SK-N-SH (cell line): ENCODE measurements around the gene KMT5C.

Experiments used
- EP300 ChIP-seq, 2 experiments: IDR thresholded peaks; 2 replicates each; pipeline versions ENCODE4 v1.4.0 to v1.6.1; 2012; ENCODE audit warnings: borderline replicate concordance in 1 of 2, low read depth in 1 of 2, low read length in 1 of 2
- NFIC ChIP-seq: IDR thresholded peaks from 2 replicates; pipeline ENCODE4 v1.4.0; 2012; ENCODE audit warnings: borderline replicate concordance
- RXRA ChIP-seq: IDR thresholded peaks from 2 replicates; pipeline ENCODE4 v1.4.0; 2012; ENCODE audit warnings: low read depth, mild to moderate bottlenecking, borderline replicate concordance
- SIN3A ChIP-seq: IDR thresholded peaks from 2 replicates; pipeline ENCODE4 v1.6.1; 2012; ENCODE audit warnings: low read depth, mild to moderate bottlenecking, low read length, moderate library complexity, borderline replicate concordance
- SMC3 ChIP-seq: IDR thresholded peaks from 2 replicates; pipeline ENCODE4 v1.6.1; 2012; ENCODE audit warnings: low read depth, low read length, improper control_type of control experiment
- TAF1 ChIP-seq: IDR thresholded peaks from 2 replicates; pipeline ENCODE4 v1.6.1; 2012; ENCODE audit warnings: low read depth, mild to moderate bottlenecking, low read length, moderate library complexity, borderline replicate concordance
- TF ChIP-seq, protein P1 (sequence below): fragments of 200-600 bp; sonication (generic); IDR thresholded peaks from 2 replicates; pipeline ENCODE4 v1.6.1; 2017; ENCODE audit warnings: antibody characterized with exemption, mild to moderate bottlenecking, moderate library complexity
- TF ChIP-seq, protein P2 (sequence below): IDR thresholded peaks from 2 replicates; pipeline ENCODE4 v1.6.1; 2012; ENCODE audit warnings: mild to moderate bottlenecking, low read depth, low read length, moderate library complexity

DNA sequence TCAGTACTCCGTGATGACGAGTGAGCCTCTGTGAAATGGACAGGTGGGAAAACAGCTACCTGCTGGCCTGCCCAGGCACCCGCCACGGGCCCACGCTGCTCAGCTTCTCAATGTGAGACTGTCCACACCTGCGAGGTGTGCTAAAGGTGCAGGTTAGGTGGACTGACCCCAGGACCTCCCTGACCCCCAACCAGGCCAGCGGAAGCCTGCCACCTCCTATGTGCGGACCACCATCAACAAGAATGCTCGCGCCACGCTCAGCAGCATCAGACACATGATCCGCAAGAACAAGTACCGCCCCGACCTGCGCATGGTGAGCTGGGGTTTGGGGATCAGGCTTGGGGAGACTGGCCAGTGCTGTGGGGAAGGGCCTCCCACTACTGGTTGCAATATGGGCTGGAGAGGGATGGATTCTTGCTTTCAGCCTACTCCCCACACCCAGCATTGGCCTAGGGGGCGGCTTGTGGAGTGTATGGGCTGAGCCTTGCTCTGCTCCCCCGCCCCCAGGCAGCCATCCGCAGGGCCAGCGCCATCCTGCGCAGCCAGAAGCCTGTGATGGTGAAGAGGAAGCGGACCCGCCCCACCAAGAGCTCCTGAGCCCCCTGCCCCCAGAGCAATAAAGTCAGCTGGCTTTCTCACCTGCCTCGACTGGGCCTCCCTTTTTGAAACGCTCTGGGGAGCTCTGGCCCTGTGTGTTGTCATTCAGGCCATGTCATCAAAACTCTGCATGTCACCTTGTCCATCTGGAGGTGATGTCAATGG, 48.2 kb downstream of the KMT5C start:
- TF ChIP-seq EP300 (IDR thresholded peaks at IDR 0.05; ENCODE audit: borderline replicate concordance in 1 of 2, low read depth in 1 of 2, low read length in 1 of 2): no peak
- TF ChIP-seq, protein P1, sequence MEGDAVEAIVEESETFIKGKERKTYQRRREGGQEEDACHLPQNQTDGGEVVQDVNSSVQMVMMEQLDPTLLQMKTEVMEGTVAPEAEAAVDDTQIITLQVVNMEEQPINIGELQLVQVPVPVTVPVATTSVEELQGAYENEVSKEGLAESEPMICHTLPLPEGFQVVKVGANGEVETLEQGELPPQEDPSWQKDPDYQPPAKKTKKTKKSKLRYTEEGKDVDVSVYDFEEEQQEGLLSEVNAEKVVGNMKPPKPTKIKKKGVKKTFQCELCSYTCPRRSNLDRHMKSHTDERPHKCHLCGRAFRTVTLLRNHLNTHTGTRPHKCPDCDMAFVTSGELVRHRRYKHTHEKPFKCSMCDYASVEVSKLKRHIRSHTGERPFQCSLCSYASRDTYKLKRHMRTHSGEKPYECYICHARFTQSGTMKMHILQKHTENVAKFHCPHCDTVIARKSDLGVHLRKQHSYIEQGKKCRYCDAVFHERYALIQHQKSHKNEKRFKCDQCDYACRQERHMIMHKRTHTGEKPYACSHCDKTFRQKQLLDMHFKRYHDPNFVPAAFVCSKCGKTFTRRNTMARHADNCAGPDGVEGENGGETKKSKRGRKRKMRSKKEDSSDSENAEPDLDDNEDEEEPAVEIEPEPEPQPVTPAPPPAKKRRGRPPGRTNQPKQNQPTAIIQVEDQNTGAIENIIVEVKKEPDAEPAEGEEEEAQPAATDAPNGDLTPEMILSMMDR: no peak
- no peak for TF ChIP-seq NFIC
- TF ChIP-seq, protein P2, sequence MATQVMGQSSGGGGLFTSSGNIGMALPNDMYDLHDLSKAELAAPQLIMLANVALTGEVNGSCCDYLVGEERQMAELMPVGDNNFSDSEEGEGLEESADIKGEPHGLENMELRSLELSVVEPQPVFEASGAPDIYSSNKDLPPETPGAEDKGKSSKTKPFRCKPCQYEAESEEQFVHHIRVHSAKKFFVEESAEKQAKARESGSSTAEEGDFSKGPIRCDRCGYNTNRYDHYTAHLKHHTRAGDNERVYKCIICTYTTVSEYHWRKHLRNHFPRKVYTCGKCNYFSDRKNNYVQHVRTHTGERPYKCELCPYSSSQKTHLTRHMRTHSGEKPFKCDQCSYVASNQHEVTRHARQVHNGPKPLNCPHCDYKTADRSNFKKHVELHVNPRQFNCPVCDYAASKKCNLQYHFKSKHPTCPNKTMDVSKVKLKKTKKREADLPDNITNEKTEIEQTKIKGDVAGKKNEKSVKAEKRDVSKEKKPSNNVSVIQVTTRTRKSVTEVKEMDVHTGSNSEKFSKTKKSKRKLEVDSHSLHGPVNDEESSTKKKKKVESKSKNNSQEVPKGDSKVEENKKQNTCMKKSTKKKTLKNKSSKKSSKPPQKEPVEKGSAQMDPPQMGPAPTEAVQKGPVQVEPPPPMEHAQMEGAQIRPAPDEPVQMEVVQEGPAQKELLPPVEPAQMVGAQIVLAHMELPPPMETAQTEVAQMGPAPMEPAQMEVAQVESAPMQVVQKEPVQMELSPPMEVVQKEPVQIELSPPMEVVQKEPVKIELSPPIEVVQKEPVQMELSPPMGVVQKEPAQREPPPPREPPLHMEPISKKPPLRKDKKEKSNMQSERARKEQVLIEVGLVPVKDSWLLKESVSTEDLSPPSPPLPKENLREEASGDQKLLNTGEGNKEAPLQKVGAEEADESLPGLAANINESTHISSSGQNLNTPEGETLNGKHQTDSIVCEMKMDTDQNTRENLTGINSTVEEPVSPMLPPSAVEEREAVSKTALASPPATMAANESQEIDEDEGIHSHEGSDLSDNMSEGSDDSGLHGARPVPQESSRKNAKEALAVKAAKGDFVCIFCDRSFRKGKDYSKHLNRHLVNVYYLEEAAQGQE: no peak
- no peak for TF ChIP-seq SMC3
- TF ChIP-seq RXRA: no peak
- TF ChIP-seq SIN3A: no peak
- no peak for TF ChIP-seq TAF1
